HG02610 (cell line): ENCODE data around the gene ARHGAP25.

ENCODE experiments used
- ATAC-seq: cut with Tn5 transposase; IDR thresholded peaks from one replicate; pipeline ENCODE4 v1.9.1; 2021; ENCODE audit warnings: mild to moderate bottlenecking, moderate library complexity; ENCODE audit not compliant: unreplicated experiment

ARHGAP25 gene

GRCh38 chr2:68827666-68828065 lies 93.1 kb downstream of the ARHGAP25 start:
- no peak for ATAC-seq

GRCh38 chr2:68828887-68829708 lies 94.5 kb downstream of the ARHGAP25 start:
- no peak for ATAC-seq

- no peak for ATAC-seq
Measured at GRCh38 chr2:68829749-68830148, 95.1 kb downstream of the ARHGAP25 start.

GRCh38 chr2:68831686-68832232 lies 97.1 kb downstream of the ARHGAP25 start:
- ATAC-seq: no peak

GRCh38 chr2:68832233-68832869 lies 97.7 kb downstream of the ARHGAP25 start:
- ATAC-seq: peak; percentile 68

GRCh38 chr2:68833162-68833561 lies 98.6 kb downstream of the ARHGAP25 start:
- no peak for ATAC-seq

GRCh38 chr2:68834737-68835376 lies 100.2 kb downstream of the ARHGAP25 start:
- ATAC-seq: no peak

GRCh38 chr2:68835621-68836020 lies 101.0 kb downstream of the ARHGAP25 start:
- no peak for ATAC-seq

GRCh38 chr2:68837164-68837860 lies 102.7 kb downstream of the ARHGAP25 start:
- no peak for ATAC-seq

GRCh38 chr2:68837861-68838341 lies 103.3 kb downstream of the ARHGAP25 start:
- peak; percentile 85 for ATAC-seq

GRCh38 chr2:68838641-68839040 lies 104.0 kb downstream of the ARHGAP25 start:
- no peak for ATAC-seq

GRCh38 chr2:68839260-68839833 lies 104.7 kb downstream of the ARHGAP25 start:
- ATAC-seq: no peak

GRCh38 chr2:68845043-68845442 lies 110.4 kb downstream of the ARHGAP25 start:
- no peak for ATAC-seq

GRCh38 chr2:68846091-68846490 lies 111.5 kb downstream of the ARHGAP25 start:
- ATAC-seq: no peak

GRCh38 chr2:68847751-68848150 lies 113.1 kb downstream of the ARHGAP25 start:
- no peak for ATAC-seq

GRCh38 chr2:68849579-68850030 lies 115.0 kb downstream of the ARHGAP25 start:
- no peak for ATAC-seq

GRCh38 chr2:68850524-68850923 lies 115.9 kb downstream of the ARHGAP25 start:
- ATAC-seq: no peak

- no peak for ATAC-seq
Measured at GRCh38 chr2:68853035-68853434, 118.4 kb downstream of the ARHGAP25 start.

- ATAC-seq: no peak
Measured at GRCh38 chr2:68853915-68854314, 119.3 kb downstream of the ARHGAP25 start.

GRCh38 chr2:68854476-68854875 lies 119.9 kb downstream of the ARHGAP25 start:
- no peak for ATAC-seq
